Measurements from ENCODE around the gene PCDH12.

GRCh38 chr5:141919218-141920119 is 38.5 kb downstream of the PCDH12 start:
- TF ChIP-seq CTCF (IDR thresholded peaks at IDR 0.05 in 2 of 3, conservative IDR thresholded peaks at IDR 0.05 in 1 of 3; ENCODE audit: borderline replicate concordance in 1 of 3, insufficient read depth in 1 of 3, low read depth in 2 of 3, low read length in 2 of 3) (no peak), SRF (IDR thresholded peaks at IDR 0.05; ENCODE audit: low read depth) (no peak), MAX (IDR thresholded peaks at IDR 0.05) (no peak), RAD21 (IDR thresholded peaks at IDR 0.05; ENCODE audit: low read depth) (no peak), JUND (IDR thresholded peaks at IDR 0.05) (no peak), POLR2AphosphoS5 (IDR thresholded peaks at IDR 0.05; ENCODE audit: low read depth, low read length) (no peak), FOSL1 (IDR thresholded peaks at IDR 0.05; ENCODE audit: low read depth) (no peak), EZH2 (IDR thresholded peaks at IDR 0.05) (no peak), CEBPB (IDR thresholded peaks at IDR 0.05; ENCODE audit: low read depth) (no peak), POLR2A (IDR thresholded peaks at IDR 0.05; ENCODE audit: borderline replicate concordance, extremely low read depth, insufficient read depth, insufficient read length) (no peak), TCF7L2 (IDR thresholded peaks at IDR 0.05; ENCODE audit: borderline replicate concordance, extremely low read depth, insufficient read depth, insufficient read length) (no peak)

Data from HCT116 (cell line).